Amniotic epithelial cell (primary cell): Measurements from ENCODE around the gene STRN.
"Not testable (repeated sequence)": the region's sequence is repeated elsewhere in the genome, so short reads cannot be mapped to it uniquely, and the experiment has no call there.

Experiments
- DNase-seq: peaks from one replicate; pipeline ENCODE4 v3.0.0-alpha.2; 2010; ENCODE audit warnings: low read depth

Gene STRN

GRCh38 chr2:36966370-36967235 is at the start of gene STRN:
STRN (minus strand) TSS chr2:36966536; CDS start chr2:36966463, 73 bp downstream.
- peak; percentile 91 for DNase-seq

GRCh38 chr2:37013315-37013641 is 46.9 kb upstream of the STRN start:
- DNase-seq: no peak

- DNase-seq: no peak
These were observed 44.8 kb upstream of the STRN start for GRCh38 chr2:37011130-37011529.

GRCh38 chr2:37005118-37005868 is 39.0 kb upstream of the STRN start:
- peak; percentile 54 for DNase-seq

GRCh38 chr2:37000988-37001556 is 34.7 kb upstream of the STRN start:
- DNase-seq: no peak

GRCh38 chr2:37000318-37000717 is 34.0 kb upstream of the STRN start:
- peak; percentile 54 for DNase-seq

- not testable (repeated sequence) for DNase-seq
These were observed 33.1 kb upstream of the STRN start for GRCh38 chr2:36999416-36999815.

GRCh38 chr2:36993841-36994620 is 27.7 kb upstream of the STRN start:
- peak; percentile 19 for DNase-seq

- DNase-seq: no peak
These were observed 21.7 kb upstream of the STRN start for GRCh38 chr2:36988008-36988407.

- no peak for DNase-seq
These were observed 16.1 kb upstream of the STRN start for GRCh38 chr2:36982467-36982866.

GRCh38 chr2:36981911-36982310 is 15.6 kb upstream of the STRN start:
- DNase-seq: no peak

GRCh38 chr2:36979007-36979406 is 12.7 kb upstream of the STRN start:
- not testable (repeated sequence) for DNase-seq

GRCh38 chr2:36976065-36976464 is 9.7 kb upstream of the STRN start:
- DNase-seq: no peak

GRCh38 chr2:36975306-36975705 is 9.0 kb upstream of the STRN start:
- no peak for DNase-seq

GRCh38 chr2:36973320-36973719 is 7.0 kb upstream of the STRN start:
- DNase-seq: peak; percentile 9

GRCh38 chr2:36971990-36972389 is 5.7 kb upstream of the STRN start:
- DNase-seq: no peak

GRCh38 chr2:36967236-36967876 is 1.0 kb upstream of the STRN start:
- DNase-seq: no peak

- peak; percentile 15 for DNase-seq
These were observed 476 bp downstream of the STRN start for GRCh38 chr2:36965751-36966369.

- DNase-seq: peak; percentile 52
These were observed 1.1 kb downstream of the STRN start for GRCh38 chr2:36965206-36965605.

- no peak for DNase-seq
These were observed 1.8 kb downstream of the STRN start for GRCh38 chr2:36964496-36965058.

- DNase-seq: no peak
These were observed 2.6 kb downstream of the STRN start for GRCh38 chr2:36963734-36964133.
